SU-DHL-6 (cell line): Measurements from ENCODE around the gene TSHZ2.

ENCODE experiments used
- CTCF ChIP-seq: fragments of 200-600 bp; sonication (generic); IDR thresholded peaks from one replicate; pipeline ENCODE4 v1.5.1; 2017; ENCODE audit warnings: antibody characterized with exemption, mild to moderate bottlenecking, low read length, moderate library complexity; ENCODE audit not compliant: insufficient read depth, poor library complexity, severe bottlenecking
- EZH2phosphoT487 ChIP-seq: fragments of 200-600 bp; sonication (generic), shearing (Covaris generic); conservative IDR thresholded peaks from 2 replicates; pipeline ENCODE4 v1.6.1; 2018; ENCODE audit warnings: mild to moderate bottlenecking, antibody characterized with exemption, low read length, moderate library complexity, mixed read lengths

GRCh38 chr20:53369871-53370270 is 397.7 kb downstream of the TSHZ2 start:
- TF ChIP-seq CTCF (no peak), EZH2phosphoT487 (no peak)
